A549 treated with AZD2906 at 1 μM for 4 hours (cell line): Measurements from ENCODE around the gene ATG101. TPM values are rescaled to one million over a fixed set of nuclear protein-coding genes. Genes with fewer than 3 reads are reported as not detected.

Experiments
- total RNA-seq: library from RNA; stranded (reverse); fragments of 200-300 nt; extraction: Qiagen RNA extraction; gene quantifications from 5 replicates; pipeline ENCODE4 v1.2.3, GENCODE V29; 2022

ATG101 gene, protein sequence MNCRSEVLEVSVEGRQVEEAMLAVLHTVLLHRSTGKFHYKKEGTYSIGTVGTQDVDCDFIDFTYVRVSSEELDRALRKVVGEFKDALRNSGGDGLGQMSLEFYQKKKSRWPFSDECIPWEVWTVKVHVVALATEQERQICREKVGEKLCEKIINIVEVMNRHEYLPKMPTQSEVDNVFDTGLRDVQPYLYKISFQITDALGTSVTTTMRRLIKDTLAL
- 89.1 to 102 TPM (median 96.9 TPM) in 5 replicates for total RNA-seq

DNA sequence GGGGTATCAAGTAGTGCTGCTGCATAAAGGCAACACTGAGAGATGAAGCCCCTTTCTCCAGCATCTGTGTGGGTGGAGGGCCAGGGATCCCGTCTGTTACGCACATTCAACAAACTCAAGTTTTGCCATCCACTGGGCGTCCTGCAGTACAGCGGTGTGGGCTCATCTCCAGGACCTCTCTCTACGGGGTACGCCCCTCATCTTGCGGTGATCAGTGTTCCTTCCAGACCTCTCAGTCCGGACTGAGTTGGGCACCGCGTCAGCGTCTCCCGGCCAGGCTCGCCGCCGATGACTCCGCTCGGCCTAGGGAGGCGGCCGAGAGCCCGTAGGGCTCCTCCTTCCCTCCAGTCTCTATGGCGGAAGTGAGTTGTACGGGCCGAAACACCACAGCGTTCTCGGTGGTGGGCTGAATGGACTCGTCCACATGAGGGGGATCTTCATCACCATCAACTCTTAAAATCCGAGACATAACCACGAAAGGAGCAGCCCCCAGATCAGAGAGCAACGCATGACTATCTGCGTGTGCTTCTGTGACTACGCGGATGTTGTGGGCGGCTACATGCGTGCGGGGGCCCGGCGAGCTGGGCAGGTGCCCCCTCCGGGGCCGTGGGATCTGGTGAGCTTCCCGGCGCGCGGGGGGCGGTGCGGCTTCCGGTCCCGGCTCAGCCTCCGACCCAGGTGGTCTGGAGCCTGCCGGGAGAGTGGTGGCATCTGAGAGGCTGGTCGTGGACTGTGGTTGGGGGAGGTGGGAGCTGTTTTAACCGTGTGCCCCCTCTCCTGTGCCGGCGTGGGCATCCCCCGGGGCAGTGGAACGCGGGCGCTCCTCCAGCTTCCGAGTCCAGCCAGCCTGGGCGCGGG, at the start of gene ATG101:
Gene ATG101, plus strand, starts transcription at position 652 of the 858 bp plus-strand sequence. CDS start 3,673 bp downstream, outside the sequence.

DNA sequence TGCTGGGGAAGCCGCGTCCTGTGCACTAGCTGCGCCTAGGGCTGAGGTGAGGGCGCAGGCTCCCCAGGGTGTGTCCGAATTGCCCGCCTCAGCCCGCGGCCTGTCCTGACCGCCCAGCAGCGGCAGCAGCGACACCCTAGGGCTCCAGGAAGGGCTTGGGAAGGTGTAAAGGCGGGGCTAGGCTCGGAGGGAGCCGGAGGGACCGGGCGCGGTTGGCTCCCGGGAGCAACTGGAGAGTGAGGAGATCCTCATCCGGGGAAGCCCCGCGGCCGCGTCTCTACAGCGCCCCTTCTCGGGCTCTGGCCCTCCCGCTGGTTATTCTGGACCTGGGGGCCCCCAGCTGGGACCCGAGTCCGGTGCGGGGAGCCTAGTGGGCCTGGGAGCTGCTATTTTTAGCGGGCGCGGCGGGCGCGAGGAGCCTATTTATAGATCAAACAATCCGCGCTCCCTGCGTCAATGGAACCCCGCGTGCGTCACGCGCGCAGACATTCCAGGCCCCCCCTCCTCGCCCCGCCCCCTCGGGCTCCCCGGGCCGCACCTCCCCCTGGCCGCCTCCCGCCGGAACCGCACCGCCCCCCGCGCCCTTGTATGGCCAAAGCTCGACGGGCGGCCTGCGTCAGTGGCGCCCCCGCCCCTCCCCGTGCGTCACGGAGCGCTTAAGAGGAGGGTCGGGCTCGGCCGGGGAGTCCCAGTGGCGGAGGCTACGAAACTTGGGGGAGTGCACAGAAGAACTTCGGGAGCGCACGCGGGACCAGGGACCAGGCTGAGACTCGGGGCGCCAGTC, 18.8 kb upstream of the ATG101 start, which contains the start of gene NR4A1:
Gene NR4A1, plus strand, starts transcription at position 685 of the 784 bp plus-strand sequence. CDS start 2,887 bp downstream, outside the sequence.

DNA sequence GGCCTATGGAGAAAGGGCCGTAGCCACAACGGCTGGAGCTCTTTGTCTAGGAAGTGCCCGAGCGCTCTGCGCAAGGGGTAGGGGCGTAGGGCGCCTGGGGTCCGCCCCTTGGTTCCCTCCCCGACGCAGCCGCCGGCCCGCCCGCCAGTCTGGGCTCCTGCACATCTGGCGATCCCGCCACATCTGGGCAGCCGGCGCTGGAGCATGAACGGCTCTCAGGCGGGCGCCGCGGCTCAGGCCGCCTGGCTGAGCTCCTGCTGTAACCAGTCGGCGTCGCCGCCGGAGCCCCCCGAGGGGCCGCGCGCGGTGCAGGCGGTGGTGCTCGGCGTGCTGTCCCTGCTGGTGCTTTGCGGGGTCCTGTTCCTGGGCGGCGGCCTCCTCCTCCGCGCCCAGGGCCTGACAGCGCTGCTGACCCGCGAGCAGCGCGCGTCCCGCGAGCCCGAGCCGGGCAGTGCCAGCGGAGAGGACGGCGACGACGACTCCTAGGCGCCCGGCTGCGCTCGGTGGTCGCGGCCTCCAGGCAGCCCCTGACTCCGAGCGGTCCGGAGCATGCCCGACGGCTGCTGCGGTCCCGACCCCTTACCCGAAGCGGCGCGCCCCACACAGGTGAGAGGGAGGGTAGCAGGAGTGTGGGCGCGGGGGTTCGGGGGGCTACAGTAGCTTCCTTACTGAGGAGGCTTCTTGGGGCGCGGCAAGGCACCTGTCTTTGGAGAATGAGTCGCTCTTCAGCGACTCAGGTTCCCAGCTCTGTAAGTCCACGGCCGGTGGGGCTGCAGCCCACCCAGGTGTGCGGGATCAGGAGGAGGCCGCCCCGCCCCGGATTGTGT, 10.0 kb downstream of the ATG101 start, which contains the start of gene SMIM41:
Gene SMIM41, plus strand, starts transcription at position 129 of the 827 bp plus-strand sequence. Its CDS starts 76 bp downstream, at position 205.

Other genes starting within 250 kb of the ATG101 start
- 0.21 to 0.29 TPM (median 0.28 TPM) in 5 replicates for gene FIGNL2, start 221.3 kb upstream of the ATG101 start, total RNA-seq
- 0.05 to 0.11 TPM (median 0.07 TPM) in 4 of 5 replicates, not detected in the other for gene ANKRD33, start 181.9 kb upstream of the ATG101 start, total RNA-seq
- 0.08 to 0.35 TPM (median 0.15 TPM) in 5 replicates for gene ACVRL1, start 162.5 kb upstream of the ATG101 start, total RNA-seq
- gene ACVR1B, start 118.3 kb upstream of the ATG101 start, total RNA-seq, result 14.9 to 19.7 TPM (median 17.0 TPM) in 5 replicates
- 0.60 to 1.1 TPM (median 0.95 TPM) in 5 replicates for gene TAMALIN, start 63.0 kb upstream of the ATG101 start, total RNA-seq
- gene NR4A1, start 18.5 kb upstream of the ATG101 start, total RNA-seq, result 32.2 to 49.7 TPM (median 37.1 TPM) in 5 replicates
- gene SMIM41, start 9.7 kb downstream of the ATG101 start, total RNA-seq, result not detected in 5 replicates
- gene KRT80, start 122.0 kb downstream of the ATG101 start, total RNA-seq, result 32.8 to 47.3 TPM (median 38.9 TPM) in 5 replicates
- 5,269 to 6,220 TPM (median 5,903 TPM) in 5 replicates for gene KRT7, start 163.3 kb downstream of the ATG101 start, total RNA-seq
- gene KRT86, start 204.7 kb downstream of the ATG101 start, total RNA-seq, result 30.0 to 47.3 TPM (median 45.3 TPM) in 5 replicates
- 3,224 to 4,157 TPM (median 4,024 TPM) in 5 replicates for gene KRT81, start 221.6 kb downstream of the ATG101 start, total RNA-seq